Stimulated activated CD4-positive, alpha-beta T cell treated with anti-CD3 and anti-CD28 coated beads, TNF-alpha, amount 100 ng/mL, for 24 hours (primary cell): ENCODE results near the gene TBX6.

Experiments
- DNase-seq, 3 experiments: peaks; one replicate each; pipeline ENCODE4 v3.0.0-alpha.2; 2020; ENCODE audit warnings: low read depth in 3 of 3

TBX6 gene

DNA sequence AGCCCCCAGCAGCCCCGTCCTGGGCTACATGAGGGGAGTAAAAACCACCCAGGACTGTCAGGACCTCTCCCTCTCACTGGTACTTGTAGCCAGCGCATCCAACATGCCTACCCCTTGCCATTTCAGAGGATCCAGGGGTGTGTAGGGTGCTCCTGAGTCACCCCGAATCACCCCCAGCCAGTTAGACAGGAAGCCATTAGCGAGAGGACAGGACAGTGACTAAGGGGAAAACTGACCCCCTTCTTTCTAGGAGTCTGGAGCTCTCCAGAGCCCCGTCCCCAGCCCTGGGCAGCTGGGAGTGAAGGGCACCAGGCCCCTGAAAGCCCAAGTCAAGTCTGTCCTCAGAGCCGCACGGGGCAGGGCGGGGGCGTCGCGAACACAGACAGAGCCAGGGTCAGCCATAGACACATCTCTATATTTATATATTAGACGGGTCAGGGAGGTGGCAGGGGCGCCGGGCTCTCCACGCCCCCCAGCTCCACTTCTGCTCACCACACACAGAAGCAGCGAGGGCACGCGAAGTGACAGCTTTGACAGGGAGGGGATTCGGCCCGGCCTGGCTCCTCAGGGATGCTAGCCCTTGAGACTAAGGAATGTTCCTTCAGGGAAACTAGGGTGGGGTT is 22.1 kb upstream of the TBX6 start:
- no peak for DNase-seq

DNA sequence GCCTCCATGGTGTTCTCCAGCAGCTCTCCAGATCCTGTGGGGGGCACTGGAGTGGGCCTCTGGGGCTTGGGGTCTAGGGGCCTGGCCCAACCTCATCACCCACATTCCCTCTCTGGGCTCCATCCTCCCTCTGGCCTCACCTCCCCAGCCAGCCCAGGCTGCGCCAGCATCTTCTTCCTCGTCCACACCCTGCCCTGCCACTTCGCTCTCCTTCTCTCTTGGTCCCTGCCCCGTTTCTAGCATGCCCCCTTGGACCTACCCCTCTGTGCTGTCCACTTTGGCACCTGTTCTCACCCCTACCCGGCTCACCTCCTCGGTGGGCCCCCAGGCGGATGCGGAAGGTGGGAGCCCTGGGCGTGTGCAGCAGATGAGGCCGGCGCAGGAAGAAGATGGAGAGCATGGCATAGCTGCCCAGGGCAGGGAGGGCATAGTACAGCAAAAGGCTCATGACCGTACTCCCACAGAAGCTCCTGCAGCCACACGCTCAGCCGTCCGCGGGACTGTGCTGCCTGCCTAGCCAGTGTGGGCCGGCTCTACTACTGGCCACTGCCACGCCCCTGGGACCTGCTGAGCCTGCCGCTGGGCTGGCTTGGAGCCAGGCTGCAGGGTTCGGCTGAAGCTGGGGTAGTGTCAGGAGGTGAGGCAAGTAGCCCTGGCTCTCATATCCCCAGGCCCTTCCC is 21.4 kb upstream of the TBX6 start, which contains the start of gene GDPD3:
GDPD3 (minus strand) TSS at position 507 of the 680 bp plus-strand sequence; CDS start at position 448, 59 bp downstream.
- DNase-seq: no peak

- DNase-seq: peak; percentile 46 to 70 (median 52)
Observed at GRCh38 chr16:30112197-30113030, 20.7 kb upstream of the TBX6 start.

GRCh38 chr16:30110661-30111060 is 18.9 kb upstream of the TBX6 start:
- no peak for DNase-seq

GRCh38 chr16:30108059-30108850 is 16.5 kb upstream of the TBX6 start:
- DNase-seq: no peak

DNA sequence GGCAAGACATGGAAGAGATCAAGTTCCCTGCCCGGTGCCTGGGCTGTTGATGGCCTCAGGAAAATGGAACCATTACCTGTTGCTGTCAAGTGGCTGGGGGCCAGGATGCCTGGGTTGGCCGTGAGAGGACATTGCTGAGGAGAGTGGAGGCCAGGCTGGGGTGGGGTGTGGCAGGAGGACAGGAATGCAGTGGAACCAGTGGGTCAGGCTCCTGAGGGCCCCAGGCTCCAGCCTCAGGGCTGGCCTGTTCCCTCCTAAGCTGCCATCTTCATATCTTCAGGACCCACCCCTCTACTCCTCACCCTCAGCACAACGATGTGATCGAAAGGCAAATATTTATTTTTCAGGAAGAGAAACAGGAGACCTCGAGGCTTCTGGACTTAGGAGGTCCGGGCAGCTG is 12.8 kb upstream of the TBX6 start:
- DNase-seq: no peak

- no peak for DNase-seq
Observed at GRCh38 chr16:30104090-30104489, 12.4 kb upstream of the TBX6 start.

DNA sequence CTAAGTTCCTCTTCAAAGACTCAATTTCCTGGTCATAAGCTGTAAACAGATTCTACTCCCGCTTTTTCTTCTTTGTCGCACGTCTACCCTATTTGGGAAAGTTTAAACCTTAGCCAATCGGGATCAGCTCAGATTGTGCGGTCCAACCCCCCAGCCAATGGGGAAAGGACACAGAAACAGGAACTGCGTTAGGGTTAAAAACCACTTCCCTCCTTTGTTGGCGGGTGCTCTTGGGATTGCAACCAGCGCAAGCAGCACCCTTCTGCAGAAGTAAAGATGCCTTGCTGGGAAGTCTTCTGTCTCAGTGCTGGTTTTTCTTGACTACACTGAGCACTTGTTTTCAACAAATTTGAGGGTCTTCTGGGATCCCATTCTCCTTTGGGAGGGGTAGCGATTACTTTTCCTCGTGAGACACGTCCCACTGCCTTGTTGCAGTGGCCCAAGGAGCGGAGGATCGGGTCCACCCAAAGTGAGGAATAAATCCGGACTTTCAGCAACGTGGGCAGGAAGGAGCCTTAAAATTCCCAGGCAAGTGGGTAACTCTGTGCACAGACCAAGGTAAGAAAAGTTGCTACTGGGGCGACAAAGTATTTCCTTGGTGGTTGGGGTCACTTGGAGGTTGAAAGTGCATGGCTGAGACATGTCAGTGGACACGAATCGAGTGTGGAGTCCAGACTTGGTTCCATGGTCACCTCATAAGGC is 5.3 kb upstream of the TBX6 start:
- DNase-seq: no peak

- DNase-seq: peak; percentile 76 to 86 (median 79)
Observed at GRCh38 chr16:30096105-30096861, 4.6 kb upstream of the TBX6 start, which contains the start of gene YPEL3. Gene YPEL3 (minus strand): TSS chr16:30096213. CDS start chr16:30095482, 731 bp downstream.

- no peak for DNase-seq
Observed at GRCh38 chr16:30095166-30096078, 3.7 kb upstream of the TBX6 start.

- DNase-seq: no peak
Observed at GRCh38 chr16:30094541-30095165, 2.9 kb upstream of the TBX6 start.

DNA sequence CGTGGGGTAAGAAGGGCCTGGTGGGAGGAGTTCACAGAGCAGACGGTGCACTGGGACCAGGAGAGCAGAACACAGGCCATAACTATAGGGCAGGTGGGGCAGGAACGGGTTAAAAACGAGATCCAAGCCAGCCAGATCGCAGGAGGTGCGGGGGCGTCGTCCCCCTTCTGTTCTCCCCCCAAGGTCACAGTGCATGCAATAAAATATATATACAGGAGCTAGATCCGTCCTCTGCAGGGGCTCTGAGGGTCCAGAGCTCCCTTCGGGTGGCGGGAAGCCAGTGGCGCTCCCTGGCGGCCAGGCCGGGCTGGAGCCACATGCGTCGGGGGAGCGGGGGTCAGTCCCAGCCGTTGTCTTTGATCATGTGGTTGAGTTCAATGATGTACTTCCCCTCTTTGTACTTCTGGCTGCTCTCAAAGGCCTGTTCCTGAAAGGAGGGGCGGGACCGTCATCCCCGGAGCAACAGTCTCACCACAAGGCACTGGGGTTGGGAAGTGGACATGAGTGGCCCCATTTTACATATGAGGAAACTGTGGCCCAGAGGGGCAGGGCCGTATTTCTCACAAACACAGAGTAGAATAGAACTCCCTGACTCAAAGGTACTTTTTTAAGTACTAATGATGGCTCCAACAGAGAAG is 768 bp upstream of the TBX6 start:
- peak; percentile 34 to 74 (median 46) for DNase-seq

DNA sequence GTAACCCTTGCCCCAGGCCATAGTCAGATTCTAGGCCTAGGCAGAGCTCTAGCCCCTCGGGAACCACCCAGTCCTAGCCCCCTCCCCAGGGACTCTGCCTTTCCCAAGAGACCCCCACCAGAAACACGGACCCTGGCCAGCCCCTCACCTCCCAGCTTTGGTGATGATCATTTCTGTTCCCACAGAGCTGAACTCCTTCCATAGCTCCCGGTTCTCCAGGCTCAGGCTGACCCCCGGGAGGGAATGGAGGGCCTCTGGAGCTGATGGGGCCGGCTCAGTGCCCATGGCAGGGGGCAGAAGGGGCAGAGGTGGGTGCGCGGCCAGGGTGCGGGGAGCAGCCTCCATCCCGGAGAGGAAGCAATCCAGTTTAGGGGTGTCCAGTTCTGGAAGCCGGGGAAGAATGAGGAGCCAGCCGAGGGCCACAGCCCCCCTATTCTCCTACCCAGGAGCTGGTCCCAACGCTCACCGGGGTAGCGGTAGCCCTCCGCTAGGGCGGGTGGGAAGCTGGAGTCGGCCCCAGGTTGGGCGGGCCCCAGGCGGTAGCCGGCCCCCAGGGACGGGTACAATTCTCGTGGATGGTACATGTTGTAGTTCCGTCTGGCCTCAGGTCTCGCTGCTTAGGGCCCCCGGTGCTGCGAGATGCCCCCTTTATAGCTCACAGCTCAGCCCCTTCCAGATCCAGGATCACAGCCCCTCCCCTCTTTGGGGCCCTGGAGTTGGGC is 953 bp downstream of the TBX6 start:
- DNase-seq: no peak

DNA sequence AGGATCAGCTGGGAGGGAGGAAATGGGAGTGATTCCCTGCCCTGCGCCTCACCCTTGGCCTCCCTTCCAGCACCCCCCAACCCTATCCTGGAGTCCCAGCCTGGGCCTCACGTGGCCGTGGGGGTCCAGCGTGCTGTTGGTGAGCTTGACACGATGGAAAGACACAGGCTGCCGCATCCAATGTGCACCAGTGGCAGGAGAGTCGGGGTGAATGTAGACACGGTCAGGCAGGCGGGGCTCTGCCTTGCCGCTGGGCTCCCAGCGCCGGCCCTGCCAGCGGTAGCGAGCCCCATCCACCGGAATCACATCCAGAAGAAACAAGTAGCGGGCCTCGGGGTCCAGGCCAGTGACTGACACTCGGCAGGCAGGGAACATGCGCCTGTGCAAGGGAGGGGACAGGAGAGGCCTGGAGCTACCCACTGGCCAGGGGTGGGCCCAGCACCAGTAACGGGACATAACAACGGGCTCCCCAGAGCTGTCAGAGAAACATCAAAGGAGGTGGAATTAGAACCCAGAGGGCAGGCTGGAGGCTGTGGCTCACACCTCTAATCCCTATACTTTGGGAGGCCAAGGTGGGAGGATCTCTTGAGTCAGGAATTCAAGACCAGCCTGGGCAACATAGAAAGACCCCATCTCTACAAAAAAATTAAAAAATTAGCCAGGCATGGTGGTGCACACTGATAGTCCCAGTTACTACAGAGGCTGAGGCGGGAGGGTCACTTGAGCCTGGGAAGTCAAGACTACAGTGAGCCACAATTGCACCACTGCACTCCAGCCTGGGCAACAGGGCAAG is 2.7 kb downstream of the TBX6 start:
- DNase-seq: no peak

- DNase-seq: no peak
Observed at GRCh38 chr16:30088237-30088831, 3.4 kb downstream of the TBX6 start.

- no peak for DNase-seq
Observed at GRCh38 chr16:30087181-30087898, 4.4 kb downstream of the TBX6 start.
